NCI-H510A treated with DMSO at 0.1 percent for 48 hours (cell line): ENCODE data around the gene FHOD3.
"Not testable (repeated sequence)": the region's sequence is repeated elsewhere in the genome, so short reads cannot be mapped to it uniquely, and the experiment has no call there.

Experiments
- DNase-seq: peaks from one replicate; lab custom pipeline; 2025; lab: John Stamatoyannopoulos, UW

FHOD3 gene

GRCh38 chr18:36756242-36756641 lies 458.7 kb downstream of the FHOD3 start:
- no peak for DNase-seq

- peak; percentile 85 for DNase-seq
Observed at GRCh38 chr18:36757081-36757480, 459.6 kb downstream of the FHOD3 start.

GRCh38 chr18:36757991-36758390 lies 460.5 kb downstream of the FHOD3 start:
- DNase-seq, result no peak

GRCh38 chr18:36758623-36759022 lies 461.1 kb downstream of the FHOD3 start:
- no peak for DNase-seq

- DNase-seq, result no peak
Observed at GRCh38 chr18:36759167-36759776, 461.8 kb downstream of the FHOD3 start.

- DNase-seq, result no peak
Observed at GRCh38 chr18:36760598-36760997, 463.1 kb downstream of the FHOD3 start.

DNA sequence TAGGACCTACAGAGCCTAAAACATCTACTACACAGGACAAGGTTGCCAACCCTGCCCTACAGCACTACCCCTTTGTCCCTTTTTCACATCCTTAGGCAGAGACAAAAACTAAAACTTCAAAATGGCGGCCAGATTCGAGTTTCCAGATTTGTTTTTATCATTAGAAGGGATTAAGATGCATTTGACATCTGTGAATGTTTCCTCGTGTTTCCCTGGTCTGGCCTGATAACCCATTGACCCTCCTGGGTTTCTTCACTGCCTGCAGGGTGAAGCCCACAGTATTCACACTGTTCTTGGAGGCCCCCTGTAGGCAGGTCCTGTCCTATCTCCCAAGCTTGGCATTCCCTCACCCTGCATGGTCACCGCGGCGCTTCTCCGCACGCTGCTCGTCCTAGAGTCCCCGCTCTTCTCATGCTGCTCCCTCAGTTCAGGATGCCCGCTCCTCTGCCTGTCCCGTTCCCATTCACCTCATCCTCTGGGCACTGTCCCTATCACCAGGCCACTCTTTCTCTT lies 463.7 kb downstream of the FHOD3 start:
- DNase-seq, result no peak

DNA sequence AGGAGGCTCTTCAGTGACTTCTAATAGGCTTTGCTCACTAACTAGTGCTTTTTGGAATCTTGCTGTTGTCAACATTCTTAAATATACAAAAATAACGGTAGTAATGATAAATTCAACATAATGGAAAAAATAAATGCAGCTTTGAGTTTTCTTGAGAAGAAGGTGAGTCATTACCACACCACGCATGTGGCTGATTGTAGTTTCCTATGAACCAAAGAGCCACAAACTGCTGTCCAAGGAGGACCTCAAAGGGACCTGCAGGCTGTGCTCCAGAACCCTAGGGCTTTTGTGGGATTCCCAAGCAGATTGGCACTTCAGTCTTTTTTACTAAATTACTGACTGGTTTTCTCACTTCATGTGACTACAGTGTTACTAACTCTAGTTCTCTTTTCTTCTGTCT lies 464.6 kb downstream of the FHOD3 start:
- DNase-seq, result no peak

DNA sequence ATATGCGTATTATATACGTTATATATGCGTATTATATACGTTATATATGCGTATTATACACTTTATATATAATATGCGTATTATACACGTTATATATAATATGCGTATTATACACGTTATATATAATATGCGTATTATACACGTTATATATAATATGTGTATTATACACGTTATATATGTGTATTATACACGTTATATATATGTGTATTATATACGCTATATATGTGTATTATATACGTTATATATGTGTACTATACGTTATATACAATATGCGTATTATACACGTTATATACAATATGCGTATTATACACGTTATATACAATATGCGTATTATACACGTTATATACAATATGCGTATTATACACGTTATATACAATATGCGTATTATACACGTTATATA lies 465.5 kb downstream of the FHOD3 start:
- DNase-seq, result not testable (repeated sequence)

DNA sequence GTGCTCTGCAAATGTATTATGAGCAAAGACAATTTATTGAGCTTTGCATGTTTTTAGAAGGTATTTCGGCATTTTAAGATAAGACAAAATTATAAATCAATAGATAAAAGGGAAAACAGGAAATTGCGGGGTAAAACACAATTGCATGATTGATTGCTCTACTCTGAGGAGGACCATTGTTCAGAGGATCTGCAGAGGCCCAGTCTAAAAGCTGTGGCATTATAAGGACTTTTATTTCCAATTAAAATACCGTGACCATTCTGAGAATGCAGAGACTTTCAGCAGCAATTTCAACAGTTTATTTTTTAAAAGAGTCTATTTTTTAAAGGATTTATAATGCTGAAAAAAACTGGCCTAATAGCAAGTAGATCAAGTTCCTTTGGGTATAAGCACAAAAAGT lies 469.3 kb downstream of the FHOD3 start:
- DNase-seq, result no peak

GRCh38 chr18:36769172-36769571 lies 471.7 kb downstream of the FHOD3 start:
- DNase-seq, result no peak

DNA sequence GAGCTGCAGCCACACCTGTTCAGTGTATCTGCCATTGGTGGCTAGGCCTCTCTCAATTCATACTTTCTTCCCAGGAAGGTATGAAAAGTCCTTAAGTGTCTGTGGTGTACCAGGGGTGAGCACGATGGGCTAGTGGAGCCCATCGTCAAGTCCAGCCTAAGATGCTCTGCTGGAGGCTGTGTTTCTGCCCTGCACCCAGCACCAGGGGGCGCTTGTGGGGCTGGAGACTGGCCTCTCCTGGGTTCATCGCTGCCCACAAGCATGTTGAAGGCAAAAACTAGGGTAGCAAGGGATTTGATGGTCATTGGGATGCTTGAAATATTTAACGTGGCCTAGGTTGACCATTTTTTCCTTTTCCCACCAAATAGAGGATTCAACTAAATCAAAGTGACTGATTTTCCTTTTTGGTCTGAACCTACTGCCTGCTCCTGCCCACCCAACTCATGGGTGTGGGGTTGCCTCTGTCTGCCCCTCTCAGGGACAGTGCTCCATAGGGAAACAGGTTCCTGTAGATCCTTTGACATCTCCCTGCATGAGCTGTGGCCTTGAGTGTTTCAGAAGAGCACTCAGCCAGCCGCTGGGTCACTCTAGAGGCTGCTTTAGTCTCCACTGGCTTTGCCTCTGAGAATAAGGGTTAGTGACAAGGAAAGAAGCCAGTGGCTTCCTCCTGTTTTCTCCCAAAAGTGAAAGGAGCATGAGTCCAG lies 472.2 kb downstream of the FHOD3 start:
- DNase-seq, result no peak

DNA sequence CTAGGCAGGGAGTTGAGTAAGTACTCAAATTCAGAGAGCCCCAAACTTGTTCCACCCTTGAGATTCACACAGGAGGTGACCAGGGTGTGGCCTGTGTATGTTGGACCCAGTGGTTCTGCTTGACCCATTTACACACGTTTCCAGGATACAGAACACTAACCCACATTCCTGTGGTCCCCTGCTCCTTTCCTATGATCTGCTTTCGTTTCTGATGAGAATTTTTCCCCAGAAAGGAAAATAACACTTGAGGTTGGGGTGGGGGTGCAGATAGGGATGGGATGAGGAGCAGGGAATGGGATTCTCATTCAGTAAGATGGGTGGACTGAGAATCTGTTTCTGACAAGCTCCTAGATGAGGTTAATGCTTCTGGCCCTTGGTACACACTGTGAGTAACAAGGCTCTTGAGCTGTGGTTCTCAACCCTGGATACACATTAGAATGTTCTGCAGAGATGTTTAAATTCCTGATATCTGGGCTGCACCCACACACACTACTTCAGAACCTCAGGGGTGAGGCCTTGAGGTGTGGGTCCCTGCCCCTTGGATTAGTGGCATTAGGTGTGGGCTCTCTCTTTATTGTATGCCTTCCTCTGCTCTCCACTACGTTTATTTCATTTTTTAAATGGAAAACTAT lies 472.9 kb downstream of the FHOD3 start:
- DNase-seq, result no peak

GRCh38 chr18:36771245-36771644 lies 473.7 kb downstream of the FHOD3 start:
- no peak for DNase-seq

GRCh38 chr18:36772241-36772723 lies 474.8 kb downstream of the FHOD3 start:
- no peak for DNase-seq

GRCh38 chr18:36775396-36775795 lies 477.9 kb downstream of the FHOD3 start:
- no peak for DNase-seq

DNA sequence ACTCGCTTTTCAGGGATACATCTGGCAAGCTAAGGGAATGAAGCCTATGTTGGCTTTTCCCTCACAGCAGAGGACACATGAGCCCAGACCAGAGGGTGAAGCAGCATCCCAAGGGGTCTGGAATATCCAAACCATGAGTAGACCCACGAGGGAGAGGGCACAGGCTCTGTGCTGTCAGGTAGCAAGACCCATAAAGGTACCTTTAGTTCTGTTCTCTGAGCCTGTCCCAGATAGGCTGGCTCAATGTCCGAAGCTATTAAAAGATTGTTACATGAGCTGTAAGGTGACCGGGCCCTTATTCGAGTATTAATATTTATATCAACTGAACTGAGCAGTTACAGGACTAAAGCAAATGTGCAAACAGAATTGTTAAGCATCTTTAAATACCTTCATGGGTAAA lies 479.1 kb downstream of the FHOD3 start:
- DNase-seq, result no peak

DNA sequence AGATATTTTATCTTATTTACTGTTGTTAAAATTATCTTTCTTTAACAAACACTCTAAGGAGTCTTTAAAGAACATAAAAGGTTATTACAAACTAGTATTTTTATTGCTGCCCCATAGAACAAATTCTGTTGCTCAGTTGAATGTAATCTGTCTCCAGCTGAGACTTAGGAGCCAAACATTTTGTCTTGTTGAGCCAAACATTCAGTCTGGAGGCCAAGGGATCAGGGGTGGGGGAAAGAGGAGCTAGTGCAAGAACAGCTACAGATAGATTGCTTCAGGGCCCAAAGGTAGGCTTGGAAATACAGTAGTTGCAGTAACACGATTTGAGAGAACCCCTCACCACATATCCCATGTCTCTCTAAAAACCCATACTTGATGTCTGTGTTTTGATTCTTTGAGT lies 480.1 kb downstream of the FHOD3 start:
- DNase-seq, result no peak

- DNase-seq, result no peak
Observed at GRCh38 chr18:36780748-36781147, 483.2 kb downstream of the FHOD3 start.

GRCh38 chr18:36782710-36783109 lies 485.2 kb downstream of the FHOD3 start:
- no peak for DNase-seq

GRCh38 chr18:36783792-36784191 lies 486.3 kb downstream of the FHOD3 start:
- DNase-seq, result no peak

- no peak for DNase-seq
Observed at GRCh38 chr18:36786686-36787085, 489.2 kb downstream of the FHOD3 start.

DNA sequence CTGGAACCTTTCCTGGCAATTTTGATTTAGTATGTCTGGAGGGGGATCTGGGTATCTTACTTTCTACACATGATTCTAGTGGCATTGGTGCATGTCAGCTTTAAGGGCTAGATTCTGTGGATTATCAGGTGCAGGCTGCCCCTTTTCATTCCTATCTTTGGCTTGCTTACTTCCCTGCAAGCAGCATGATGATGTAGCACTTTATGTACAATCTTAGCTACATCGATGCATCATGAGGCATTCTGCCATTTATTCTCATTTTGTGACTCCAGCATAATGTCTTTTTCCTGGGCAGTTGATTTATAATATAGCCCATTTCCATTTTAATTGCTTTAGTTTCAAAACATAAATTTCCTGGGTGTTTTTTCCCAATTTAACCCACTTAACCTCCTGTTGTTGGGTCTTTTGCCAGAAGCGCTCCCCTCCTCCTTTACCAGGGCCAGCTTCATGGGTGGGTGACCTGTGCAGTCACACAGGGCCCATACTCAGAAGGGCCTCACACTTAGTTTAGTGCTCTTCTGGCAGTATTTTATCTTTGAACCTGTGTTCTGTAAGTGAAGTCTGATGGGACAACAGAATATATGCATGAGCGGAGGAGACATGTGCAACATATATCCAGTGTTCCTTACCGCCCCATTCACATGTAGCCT lies 495.2 kb downstream of the FHOD3 start:
- no peak for DNase-seq
